GM18511 (cell line): ENCODE data around the gene SLC5A4.
"Not testable (repeated sequence)": the region's sequence is repeated elsewhere in the genome, so short reads cannot be mapped to it uniquely, and the experiment has no call there.

ENCODE experiments used
- ATAC-seq: cut with Tn5 transposase; IDR thresholded peaks from one replicate; pipeline ENCODE4 v1.9.1; 2021; ENCODE audit warnings: mild to moderate bottlenecking, moderate library complexity; ENCODE audit not compliant: unreplicated experiment

The SLC5A4 gene

GRCh38 chr22:32202161-32202538 lies 53.0 kb downstream of the SLC5A4 start:
- no peak for ATAC-seq

GRCh38 chr22:32200752-32201151 lies 54.4 kb downstream of the SLC5A4 start:
- no peak for ATAC-seq

- ATAC-seq = no peak
Observed at GRCh38 chr22:32199961-32200360, 55.2 kb downstream of the SLC5A4 start.

GRCh38 chr22:32199341-32199740 lies 55.8 kb downstream of the SLC5A4 start:
- ATAC-seq = no peak

- ATAC-seq = not testable (repeated sequence)
Observed at GRCh38 chr22:32197553-32198226, 57.5 kb downstream of the SLC5A4 start.

- ATAC-seq = not testable (repeated sequence)
Observed at GRCh38 chr22:32195900-32196299, 59.2 kb downstream of the SLC5A4 start.

GRCh38 chr22:32193346-32193745 lies 61.8 kb downstream of the SLC5A4 start:
- ATAC-seq = not testable (repeated sequence)

GRCh38 chr22:32191021-32191420 lies 64.1 kb downstream of the SLC5A4 start:
- ATAC-seq = not testable (repeated sequence)

GRCh38 chr22:32185821-32186220 lies 69.3 kb downstream of the SLC5A4 start:
- ATAC-seq = no peak

- ATAC-seq = no peak
Observed at GRCh38 chr22:32183625-32184024, 71.5 kb downstream of the SLC5A4 start.

- ATAC-seq = no peak
Observed at GRCh38 chr22:32181043-32181442, 74.1 kb downstream of the SLC5A4 start.

GRCh38 chr22:32177221-32177765 lies 77.9 kb downstream of the SLC5A4 start:
- no peak for ATAC-seq

GRCh38 chr22:32175683-32176644 lies 79.2 kb downstream of the SLC5A4 start:
- ATAC-seq = no peak

- no peak for ATAC-seq
Observed at GRCh38 chr22:32175115-32175514, 80.0 kb downstream of the SLC5A4 start.
